Measurements from ENCODE around the gene DPY30.

DNA sequence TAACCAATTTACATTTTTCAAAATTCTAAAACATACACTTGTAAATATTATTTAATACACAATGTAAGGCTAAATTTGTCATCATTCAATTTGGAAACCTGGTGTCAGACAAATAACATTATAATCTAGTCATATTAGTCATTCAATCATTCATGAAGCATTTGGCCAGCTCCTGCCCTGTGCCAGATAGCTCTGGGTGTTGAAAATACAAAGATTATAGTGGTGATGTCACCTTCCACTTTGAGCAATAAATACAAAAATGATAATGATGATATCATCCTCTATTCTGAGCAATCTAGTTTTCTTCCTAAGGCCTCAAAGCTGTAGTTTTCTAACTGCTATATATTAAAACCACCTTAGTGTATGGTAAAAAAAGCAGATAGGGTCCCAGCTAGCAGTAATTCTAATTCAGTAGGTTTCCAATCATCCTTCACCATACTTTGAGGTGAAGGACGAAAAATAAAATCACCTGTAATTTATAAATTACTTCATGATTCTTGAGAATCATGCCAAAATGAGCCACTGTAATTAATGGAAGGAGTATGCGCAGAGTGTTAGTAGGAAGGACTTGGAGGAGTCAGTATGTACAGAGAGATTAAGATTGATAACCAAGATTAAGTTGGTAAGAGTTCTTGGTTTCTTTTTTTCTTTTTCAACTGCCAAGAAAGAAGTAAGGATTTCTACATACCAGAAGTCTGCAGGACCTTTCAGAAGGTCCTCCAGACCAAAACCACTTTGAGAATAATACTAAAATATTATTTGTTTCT is 52.0 kb downstream of the DPY30 start:
- TF ChIP-seq TAF1 (IDR thresholded peaks at IDR 0.05; ENCODE audit: low read depth, low read length) (no peak), SPI1 (IDR thresholded peaks at IDR 0.05; ENCODE audit: low read depth, low read length) (no peak)

Measured in GM12891 (cell line).